Endothelial cell of umbilical vein (primary cell): ENCODE measurements around the gene ANXA9. TPM values are rescaled to one million over a fixed set of nuclear protein-coding genes. Genes with fewer than 3 reads are reported as not detected.

ENCODE experiments used
- BruUV-seq: library from RNA; stranded (reverse); fragments of 400-500 nt; replicated peaks from 2 replicates; lab custom pipeline; 2021; lab: Mats Ljungman, UMichigan
- CTCF ChIA-PET: fragments of 300-600, 350-600 bp; sonication (Branson Sonifier 250); formaldehyde crosslinking; loops from one replicate; lab custom pipeline; 2021; ENCODE audit warnings: antibody characterized with exemption, inconsistent platforms; lab: Charles Lee
- POLR2A ChIA-PET: fragments of 300-600, 350-600 bp; sonication (Branson Sonifier 250); formaldehyde crosslinking; loops from one replicate; lab custom pipeline; 2021; ENCODE audit warnings: antibody characterized with exemption, inconsistent platforms; lab: Charles Lee
- DNase-seq: peaks from one replicate; pipeline ENCODE4 v3.0.0-alpha.2; 2011; ENCODE audit warnings: low read depth, low spot score
- FAIRE-seq: peaks from 2 replicates; lab custom pipeline; 2011; peaks lifted over from hg19 to GRCh38; lab: Jason Lieb, UNC
- H2AFZ ChIP-seq: 2 replicates; pipeline ENCODE4 v1.6.0; 2012; ENCODE audit warnings: low read depth, low read length, control low read depth, inconsistent platforms
- H3K27ac ChIP-seq: 2 replicates; pipeline ENCODE4 v1.5.1; 2011; ENCODE audit warnings: low read depth, mild to moderate bottlenecking, control low read depth, low read length, moderate library complexity; ENCODE audit not compliant: insufficient read depth
- H3K27me3 ChIP-seq, 2 experiments: 2 replicates each; pipeline versions ENCODE4 v1.6.0 to v1.6.1; 2011; ENCODE audit warnings: low read length in 2 of 2, mixed read lengths in 1 of 2; ENCODE audit not compliant: control insufficient read depth in 2 of 2, insufficient read depth in 2 of 2
- H3K36me3 ChIP-seq, 2 experiments: 2 replicates in 1 of 2; 3 replicates in 1 of 2; pipeline ENCODE4 v1.5.1; 2011; ENCODE audit warnings: low read length in 2 of 2, mild to moderate bottlenecking in 1 of 2, moderate library complexity in 1 of 2; ENCODE audit not compliant: control insufficient read depth in 2 of 2, insufficient read depth in 2 of 2; ENCODE audit errors: extremely low read depth in 1 of 2
- H3K4me1 ChIP-seq: 3 replicates; pipeline ENCODE4 v1.5.1; 2011; ENCODE audit warnings: mild to moderate bottlenecking, low read length; ENCODE audit not compliant: control insufficient read depth, insufficient read depth; ENCODE audit errors: extremely low read depth
- H3K4me2 ChIP-seq: 2 replicates; pipeline ENCODE4 v1.6.1; 2011; ENCODE audit warnings: low read length, control low read depth, mixed read lengths; ENCODE audit not compliant: insufficient read depth
- H3K4me3 ChIP-seq, 3 experiments: fragments of 200-600 bp in 1 of 3; sonication (generic), shearing (Covaris generic) in 1 of 3; replicated peaks in 1 of 3; 2 replicates each; pipeline ENCODE4 v1.5.1; 2011 to 2016; ENCODE audit warnings: control low read depth in 3 of 3, low read length in 3 of 3, mild to moderate bottlenecking in 2 of 3, inconsistent platforms in 1 of 3, low read depth in 1 of 3, moderate library complexity in 1 of 3; ENCODE audit not compliant: insufficient read depth in 1 of 3
- H3K79me2 ChIP-seq: 2 replicates; pipeline ENCODE4 v1.6.0; 2012; ENCODE audit warnings: low read length, inconsistent platforms; ENCODE audit not compliant: control insufficient read depth, insufficient read depth
- H3K9ac ChIP-seq: replicated peaks from 2 replicates; pipeline ENCODE3; 2011; ENCODE audit warnings: low read length, control low read depth; ENCODE audit not compliant: insufficient read depth; ENCODE audit errors: extremely low read depth
- H3K9me1 ChIP-seq: replicated peaks from 3 replicates; pipeline ENCODE4 v1.6.0; 2011; ENCODE audit warnings: mild to moderate bottlenecking, low read length; ENCODE audit not compliant: control insufficient read depth, insufficient read depth; ENCODE audit errors: extremely low read depth
- H3K9me3 ChIP-seq: replicated peaks from 2 replicates; pipeline ENCODE4 v1.5.1; 2012; ENCODE audit warnings: low read length, inconsistent platforms; ENCODE audit not compliant: control insufficient read depth, insufficient read depth
- H4K20me1 ChIP-seq: replicated peaks from 2 replicates; pipeline ENCODE3; 2011; ENCODE audit warnings: mild to moderate bottlenecking, low read length; ENCODE audit not compliant: control insufficient read depth, insufficient read depth; ENCODE audit errors: extremely low read depth
- CTCF ChIP-seq, 2 donors: IDR thresholded peaks; 1 replicate in 1 of 2; 2 replicates in 1 of 2; pipeline ENCODE4 v1.5.1; 2011; ENCODE audit warnings: low read length in 2 of 2, mild to moderate bottlenecking in 2 of 2, moderate library complexity in 2 of 2, control low read depth in 1 of 2, inconsistent platforms in 1 of 2, low read depth in 1 of 2; ENCODE audit not compliant: insufficient read depth in 1 of 2; ENCODE audit errors: extremely low read depth in 1 of 2
- EZH2 ChIP-seq: IDR thresholded peaks from 2 replicates; pipeline ENCODE4 v1.6.1; 2012; ENCODE audit warnings: borderline replicate concordance, low read depth, mild to moderate bottlenecking, moderate library complexity, low read length, inconsistent platforms; ENCODE audit not compliant: severe bottlenecking
- FOS ChIP-seq: IDR thresholded peaks from 2 replicates; pipeline ENCODE4 v1.6.1; 2011; ENCODE audit warnings: mild to moderate bottlenecking, low read length, moderate library complexity, borderline replicate concordance; ENCODE audit not compliant: insufficient read depth
- GATA2 ChIP-seq: IDR thresholded peaks from 2 replicates; pipeline ENCODE4 v1.7.0; 2011; ENCODE audit warnings: low read depth, mild to moderate bottlenecking, moderate library complexity, mixed read lengths, low read length; ENCODE audit not compliant: insufficient read length, insufficient read depth
- JUN ChIP-seq: IDR thresholded peaks from 2 replicates; pipeline ENCODE4 v1.6.1; 2011; ENCODE audit warnings: borderline replicate concordance, low read depth; ENCODE audit not compliant: insufficient read length, insufficient read depth
- MAX ChIP-seq: IDR thresholded peaks from 2 replicates; pipeline ENCODE4 v1.6.1; 2011; ENCODE audit not compliant: insufficient read depth, insufficient read length
- MYC ChIP-seq: IDR thresholded peaks from one replicate; pipeline ENCODE4 v1.6.1; 2011; ENCODE audit warnings: mild to moderate bottlenecking, low read depth, low read length
- POLR2A ChIP-seq: IDR thresholded peaks from 2 replicates; pipeline ENCODE4 v1.6.1; 2012; ENCODE audit warnings: low read depth, mild to moderate bottlenecking, control low read depth, low read length
- POLR2AphosphoS5 ChIP-seq: IDR thresholded peaks from 2 replicates; pipeline ENCODE4 v1.6.1; 2012; ENCODE audit warnings: low read depth, mild to moderate bottlenecking, control low read depth, low read length, moderate library complexity; ENCODE audit not compliant: insufficient read depth
- dilution Hi-C: fragments of 300-500 bp; cut with MboI; formaldehyde crosslinking; loops from one replicate; pipeline ENCODE4 v1.15.0; 2019; ENCODE audit warnings: low sequenced_read_pairs; ENCODE audit not compliant: extremely low pct_ligation_motif_present
- intact Hi-C: fragments of 100-400 bp; cut with micrococcal nuclease; formaldehyde crosslinking; loops from one replicate; pipeline ENCODE4 v1.10.0; 2022
- polyA plus RNA-seq, 4 experiments: library from polyadenylated mRNA; depleted of rRNA in 3 of 4; stranded (reverse) in 3 of 4; unstranded in 1 of 4; fragments of >200 nt; gene quantifications; 2 replicates each; pipeline versions ENCODE4 v1.2.1 to v1.2.3, GENCODE V29; 2011 to 2012; ENCODE audit warnings: missing spikeins in 1 of 4
- total RNA-seq: library from RNA; stranded (reverse); gene quantifications from 2 replicates; pipeline ENCODE4 v1.2.3, GENCODE V29; 2021

ANXA9 gene
- total and polyA plus RNA-seq, 2 donors (not counting 3 experiments of a cell fraction or from before 2014, with no cell fraction given): not detected

- Histone ChIP-seq H3K4me3 (no peak overlapping the region), H4K20me1 (no peaks in the 10 kb centered on the region), H3K27ac (no peak overlapping the region), H3K4me1 (no peaks in the 10 kb centered on the region), H3K9me1 (no peaks in the 10 kb centered on the region), H3K27me3 (no peaks in the 10 kb centered on the region), H3K9ac (no peak overlapping the region), H3K9me3 (no peaks in the 10 kb centered on the region), H2AFZ (no peak overlapping the region), H3K36me3 (peaks cover 28 to 34% of the 10 kb centered on the region in 2 experiments), H3K79me2 (no peaks in the 10 kb centered on the region), H3K4me2 (no peak overlapping the region)
- TF ChIP-seq POLR2A (no peak), CTCF (IDR thresholded peaks at IDR 0.05; ENCODE audit: extremely low read depth in 1 of 2, insufficient read depth in 1 of 2, low read depth in 1 of 2, low read length in 2 of 2) (no peak), MAX (no peak), JUN (no peak), FOS (no peak)
- no TSS peak for BruUV-seq
- intact Hi-C loops (no loop called here), dilution Hi-C loops (no loop called here)
- POLR2A ChIA-PET: interaction anchor here (0.7 kb wide), 1 partner anchor 25 kb away, joined by 3 read pairs; no protein-coding TSS in a partner anchor
- CTCF ChIA-PET: interaction anchor here (0.6 kb wide), 1 partner anchor 13 kb away, joined by 3 read pairs; no protein-coding TSS in a partner anchor
- DNase-seq (no peak), FAIRE-seq (no peak)
Measured at GRCh38 chr1:150944856-150945255, 37.2 kb upstream of the ANXA9 start.

GRCh38 chr1:150954708-150955107, 27.4 kb upstream of the ANXA9 start:
- POLR2A ChIA-PET: no interaction called here
- Histone ChIP-seq H3K4me3 (no peak overlapping the region), H3K36me3 (peaks cover 13 to 22% of the 10 kb centered on the region in 2 experiments), H2AFZ (no peak overlapping the region), H4K20me1 (no peaks in the 10 kb centered on the region), H3K27ac (no peak overlapping the region), H3K27me3 (no peaks in the 10 kb centered on the region), H3K4me2 (no peak overlapping the region), H3K9me1 (no peaks in the 10 kb centered on the region), H3K4me1 (no peaks in the 10 kb centered on the region), H3K9me3 (no peaks in the 10 kb centered on the region), H3K79me2 (no peaks in the 10 kb centered on the region), H3K9ac (no peak overlapping the region)
- CTCF ChIA-PET: interaction anchor here (3.0 kb wide), 1 partner anchor 41 kb away, joined by 10 read pairs; no protein-coding TSS in a partner anchor
- no TSS peak for BruUV-seq
- dilution Hi-C loops: no loop called here
- DNase-seq (no peak), FAIRE-seq (no peak)
- intact Hi-C loops: no loop called here
- TF ChIP-seq MYC: no peak
- no peak for TF ChIP-seq FOS
- no peak for TF ChIP-seq JUN
- no peak for TF ChIP-seq POLR2A
- no peak for TF ChIP-seq MAX
- TF ChIP-seq POLR2AphosphoS5: no peak
- no peak for TF ChIP-seq GATA2
- TF ChIP-seq EZH2: no peak
- no peak for TF ChIP-seq CTCF (IDR thresholded peaks at IDR 0.05; ENCODE audit: extremely low read depth in 1 of 2, insufficient read depth in 1 of 2, low read depth in 1 of 2, low read length in 2 of 2)
